Esophagus muscularis mucosa (tissue), 4 donors: Measurements from ENCODE around the gene EGLN3. TPM values are rescaled to one million over a fixed set of nuclear protein-coding genes. Genes with fewer than 3 reads are reported as not detected.

Experiments
- DNase-seq: peaks from one replicate; pipeline ENCODE4 v3.0.0-alpha.2; 2017; ENCODE audit errors: extremely low spot score
- H3K27ac ChIP-seq, 4 donors: fragments of 200-600 bp; sonication (generic); replicated peaks in 1 of 4; 1 replicate in 3 of 4; 2 replicates in 1 of 4; pipeline ENCODE4 v1.5.1; 2016 to 2019; ENCODE audit warnings: mild to moderate bottlenecking in 1 of 4
- H3K27me3 ChIP-seq, 4 donors: fragments of 200-600 bp; sonication (generic); one replicate each; pipeline versions ENCODE4 v1.5.1 to v1.6.0; 2016 to 2019
- H3K36me3 ChIP-seq, 4 donors: fragments of 200-600 bp; sonication (generic); one replicate each; pipeline ENCODE4 v1.5.1; 2016 to 2019
- H3K4me1 ChIP-seq, 4 donors: fragments of 200-600 bp; sonication (generic); one replicate each; pipeline ENCODE4 v1.5.1; 2016 to 2019
- H3K4me3 ChIP-seq, 4 donors: fragments of 200-600 bp; sonication (generic); 1 replicate in 2 of 4; 2 replicates in 2 of 4; pipeline ENCODE4 v1.5.1; 2016 to 2019; ENCODE audit warnings: mild to moderate bottlenecking in 4 of 4, moderate library complexity in 1 of 4
- H3K9me3 ChIP-seq, 4 donors: fragments of 200-600 bp; sonication (generic); 1 replicate in 3 of 4; 2 replicates in 1 of 4; pipeline ENCODE4 v1.5.1; 2016 to 2019
- EP300 ChIP-seq: sonication (generic); formaldehyde crosslinking; IDR thresholded peaks from one replicate; pipeline ENCODE4 v1.6.1; 2017; ENCODE audit warnings: antibody characterized with exemption
- POLR2A ChIP-seq: fragments of 450-650 bp; IDR thresholded peaks from one replicate; pipeline ENCODE4 v1.6.1; 2017; ENCODE audit warnings: antibody characterized with exemption, moderate library complexity, mild to moderate bottlenecking, low read depth
- POLR2AphosphoS5 ChIP-seq, 2 donors: sonication (generic); formaldehyde crosslinking; IDR thresholded peaks; one replicate each; pipeline ENCODE4 v1.6.1; 2017; ENCODE audit warnings: antibody characterized with exemption in 2 of 2
- WGBS: methylation state at CpG from one replicate; pipeline ENCODE4 v1.1.5; 2018; 5-methylcytosine and 5-hydroxymethylcytosine counted together
- intact Hi-C: fragments of 100-400 bp; cut with DNase I; formaldehyde crosslinking; loops from one replicate; pipeline ENCODE4 v1.15.1; 2023
- total RNA-seq, 4 donors: library from RNA; depleted of rRNA; stranded (reverse); fragments of >200 nt; gene quantifications; one replicate each; pipeline versions ENCODE4 v1.1.0 to v1.2.1, GENCODE V29; 2016
- TF ChIP-seq, protein P1 (sequence below), 3 experiments: fragments of 200-600 bp in 2 of 3; fragments of 450-650 bp in 1 of 3; sonication (generic) in 2 of 3; IDR thresholded peaks; one replicate each; pipeline ENCODE4 v1.5.1; 2017 to 2019; ENCODE audit warnings: antibody characterized with exemption in 3 of 3, mild to moderate bottlenecking in 2 of 3, moderate library complexity in 1 of 3

Gene EGLN3
- total RNA-seq, 4 donors from 2014 or later = 24.0 to 41.1 (median 24.5) TPM

DNA sequence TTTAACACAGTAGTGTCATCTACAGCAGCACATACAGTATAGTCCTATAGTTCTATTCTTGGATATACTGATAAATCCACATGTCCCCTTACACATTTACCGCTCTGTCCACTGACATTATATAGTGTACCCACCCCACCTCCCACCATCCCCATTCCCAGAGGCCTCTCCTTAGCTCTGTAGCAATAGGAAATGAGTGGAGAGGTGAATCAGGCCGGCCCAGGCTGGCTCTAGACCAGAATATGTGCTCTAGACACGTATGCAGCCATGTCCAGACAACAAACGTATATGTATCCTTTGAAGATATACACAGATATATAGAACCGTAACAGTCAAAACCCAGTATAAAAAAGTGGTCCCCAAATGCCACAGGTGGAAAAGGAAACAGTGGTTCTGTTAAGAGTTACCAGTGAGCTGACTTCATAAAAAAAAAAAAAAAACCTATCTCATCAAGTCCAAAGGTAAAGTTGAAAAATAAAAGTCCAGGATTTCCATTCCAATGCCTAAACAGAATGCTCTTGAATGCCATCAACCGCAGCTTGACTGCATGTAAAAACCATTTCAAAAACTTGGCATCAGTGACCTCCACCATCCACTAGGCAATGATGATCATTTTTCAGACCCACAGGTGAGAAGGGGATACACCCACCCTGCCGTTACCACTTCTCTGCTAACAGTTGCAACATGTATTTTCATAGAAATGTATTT lies 16.7 kb downstream of the EGLN3 start:
- TF ChIP-seq EP300 (no peak), POLR2AphosphoS5 (IDR thresholded peaks at IDR 0.05) (no peak), POLR2A (no peak)
- TF ChIP-seq, protein P1, sequence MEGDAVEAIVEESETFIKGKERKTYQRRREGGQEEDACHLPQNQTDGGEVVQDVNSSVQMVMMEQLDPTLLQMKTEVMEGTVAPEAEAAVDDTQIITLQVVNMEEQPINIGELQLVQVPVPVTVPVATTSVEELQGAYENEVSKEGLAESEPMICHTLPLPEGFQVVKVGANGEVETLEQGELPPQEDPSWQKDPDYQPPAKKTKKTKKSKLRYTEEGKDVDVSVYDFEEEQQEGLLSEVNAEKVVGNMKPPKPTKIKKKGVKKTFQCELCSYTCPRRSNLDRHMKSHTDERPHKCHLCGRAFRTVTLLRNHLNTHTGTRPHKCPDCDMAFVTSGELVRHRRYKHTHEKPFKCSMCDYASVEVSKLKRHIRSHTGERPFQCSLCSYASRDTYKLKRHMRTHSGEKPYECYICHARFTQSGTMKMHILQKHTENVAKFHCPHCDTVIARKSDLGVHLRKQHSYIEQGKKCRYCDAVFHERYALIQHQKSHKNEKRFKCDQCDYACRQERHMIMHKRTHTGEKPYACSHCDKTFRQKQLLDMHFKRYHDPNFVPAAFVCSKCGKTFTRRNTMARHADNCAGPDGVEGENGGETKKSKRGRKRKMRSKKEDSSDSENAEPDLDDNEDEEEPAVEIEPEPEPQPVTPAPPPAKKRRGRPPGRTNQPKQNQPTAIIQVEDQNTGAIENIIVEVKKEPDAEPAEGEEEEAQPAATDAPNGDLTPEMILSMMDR (IDR thresholded peaks at IDR 0.05) = no peak
- Histone ChIP-seq H3K4me1 (peaks cover 48 to 71% (median 62%) of the 10 kb centered on the region in 4 donors), H3K36me3 (peaks cover 0 to 5% (median 0%) of the 10 kb centered on the region in 4 donors), H3K27me3 (no peaks in the 10 kb centered on the region), H3K9me3 (no peaks in the 10 kb centered on the region), H3K4me3 (no peak overlapping the region), H3K27ac (peak overlapping the region in 3 of 4 donors; percentile 13 to 64 (median 42))
- 81% methylated on average over 7 of the region's 7 CpGs for WGBS
- intact Hi-C loops = no loop called here
- no peak for DNase-seq

DNA sequence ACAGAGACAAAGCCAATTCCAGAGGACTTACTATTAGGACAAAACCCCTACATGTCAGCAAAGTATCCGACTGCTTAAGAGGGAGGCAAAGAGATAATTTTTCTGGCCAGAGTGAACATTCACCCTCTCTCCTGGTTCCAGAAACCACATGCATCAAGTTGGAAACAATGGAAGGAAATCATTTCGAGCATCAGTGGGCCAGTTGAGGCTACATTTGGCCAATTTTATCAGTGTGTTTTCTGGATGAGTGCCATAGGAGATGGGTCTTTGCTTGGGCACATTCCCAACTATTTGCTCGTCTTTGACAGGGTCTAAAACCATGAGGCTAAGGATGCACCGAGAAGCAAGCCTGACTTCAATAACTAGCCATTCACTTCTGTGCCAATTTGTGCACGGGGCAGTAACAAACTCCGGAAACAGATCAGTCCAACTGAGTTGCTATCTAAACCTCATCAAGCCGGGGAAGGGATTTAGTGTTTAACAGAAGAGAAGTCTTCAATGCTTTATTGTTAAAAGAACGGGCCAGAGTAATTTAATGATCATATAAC lies 17.4 kb downstream of the EGLN3 start:
- peaks cover 41 to 63% (median 56%) of the 10 kb centered on the region in 4 donors for H3K4me1 ChIP-seq
- H3K36me3 ChIP-seq = peaks cover 0 to 13% (median 0%) of the 10 kb centered on the region in 4 donors
- no peak overlapping the region for H3K4me3 ChIP-seq
- no peak for TF ChIP-seq POLR2AphosphoS5 (IDR thresholded peaks at IDR 0.05)
- TF ChIP-seq EP300 = no peak
- TF ChIP-seq POLR2A = no peak
- TF ChIP-seq, protein P1 (IDR thresholded peaks at IDR 0.05) = no peak
- intact Hi-C loops = no loop called here
- H3K27ac ChIP-seq = peak overlapping the region in 3 of 4 donors; percentile 13 to 64 (median 42)
- WGBS = 41% methylated on average over 8 of the region's 8 CpGs
- no peaks in the 10 kb centered on the region for H3K9me3 ChIP-seq
- no peaks in the 10 kb centered on the region for H3K27me3 ChIP-seq
- no peak for DNase-seq

DNA sequence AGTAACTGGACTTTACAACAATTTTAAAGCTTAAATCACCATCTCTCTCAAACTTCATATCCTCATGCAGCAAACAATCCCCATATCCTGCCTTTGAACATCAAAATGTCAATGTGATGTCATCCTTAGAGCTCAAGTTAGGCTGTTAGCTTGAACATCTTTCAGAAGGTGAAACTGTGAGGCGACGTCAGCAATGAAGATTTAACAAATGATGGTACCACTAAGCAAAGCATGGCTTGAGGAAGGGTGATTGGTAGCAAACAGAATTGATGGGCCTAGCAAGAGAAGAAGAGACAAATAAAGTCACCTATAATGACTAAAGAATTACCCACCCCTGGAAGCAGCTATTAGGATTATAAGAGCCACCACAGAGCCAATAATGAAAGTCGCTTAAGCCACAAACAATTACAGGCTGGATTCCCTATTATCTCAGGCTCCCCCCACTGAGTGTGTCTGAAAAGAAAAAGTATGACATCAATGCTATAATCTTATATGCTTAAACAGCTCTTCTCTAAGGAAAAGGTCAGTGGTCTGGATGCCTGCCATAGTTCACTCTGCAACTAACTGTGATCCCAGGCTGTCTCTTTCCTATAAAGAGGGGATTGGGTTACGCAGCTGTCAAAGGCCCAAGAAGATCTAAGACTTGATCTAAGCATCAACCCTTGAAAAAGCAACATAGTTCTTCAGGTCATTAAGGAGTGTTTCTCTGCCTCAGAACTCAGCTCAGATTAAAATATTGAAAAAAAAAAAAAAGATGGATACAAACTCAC lies 18.1 kb downstream of the EGLN3 start:
- no peak for TF ChIP-seq POLR2AphosphoS5 (IDR thresholded peaks at IDR 0.05)
- TF ChIP-seq POLR2A = no peak
- TF ChIP-seq, protein P1 (IDR thresholded peaks at IDR 0.05) = no peak
- TF ChIP-seq EP300 = no peak
- H3K27me3 ChIP-seq = no peaks in the 10 kb centered on the region
- H3K4me1 ChIP-seq = peaks cover 34 to 56% (median 49%) of the 10 kb centered on the region in 4 donors
- WGBS = 83% methylated on average over 4 of the region's 4 CpGs
- H3K9me3 ChIP-seq = no peaks in the 10 kb centered on the region
- no peak for DNase-seq
- peaks cover 0 to 17% (median 0%) of the 10 kb centered on the region in 4 donors for H3K36me3 ChIP-seq
- intact Hi-C loops = no loop called here
- H3K4me3 ChIP-seq = no peak overlapping the region
- peak overlapping the region in 3 of 4 donors; percentile 13 to 64 (median 42) for H3K27ac ChIP-seq

DNA sequence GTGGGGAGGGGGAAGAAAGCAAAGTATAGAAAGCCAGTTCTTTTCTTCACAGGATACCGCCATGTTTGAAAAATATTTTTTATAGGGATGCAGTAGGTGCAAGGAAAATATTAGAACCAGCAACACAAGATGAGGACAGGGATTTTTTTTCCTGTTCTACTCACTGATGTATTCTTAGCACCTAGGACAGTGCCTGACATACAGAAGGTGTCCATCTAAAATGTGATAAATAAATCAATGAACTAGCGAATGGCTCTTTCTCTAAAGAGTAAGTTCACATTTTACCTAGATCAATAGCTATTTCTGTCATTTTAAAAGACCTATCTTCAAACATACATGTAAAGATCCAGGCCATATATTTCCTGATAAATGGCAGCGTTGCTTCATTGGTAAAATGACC lies 18.8 kb downstream of the EGLN3 start:
- DNase-seq = no peak
- H3K9me3 ChIP-seq = no peaks in the 10 kb centered on the region
- H3K27me3 ChIP-seq = no peaks in the 10 kb centered on the region
- WGBS = 85% methylated on average over 3 of the region's 3 CpGs
- H3K4me1 ChIP-seq = peaks cover 27 to 49% (median 42%) of the 10 kb centered on the region in 4 donors
- H3K36me3 ChIP-seq = peaks cover 0 to 24% (median 2%) of the 10 kb centered on the region in 4 donors
- TF ChIP-seq POLR2A = no peak
- TF ChIP-seq POLR2AphosphoS5 (IDR thresholded peaks at IDR 0.05) = no peak
- TF ChIP-seq EP300 = no peak
- TF ChIP-seq, protein P1 (IDR thresholded peaks at IDR 0.05) = no peak
- intact Hi-C loops = no loop called here
- no peak overlapping the region for H3K4me3 ChIP-seq
- no peak overlapping the region for H3K27ac ChIP-seq
